Sciatic nerve (tissue), 1 donor: Measurements from ENCODE around the gene TERB2. TPM values are rescaled to one million over a fixed set of nuclear protein-coding genes. Genes with fewer than 3 reads are reported as not detected.

Experiments
- total RNA-seq: library from RNA; stranded (reverse); fragmentation: NEBNext Ultra II Directional; extraction: Animal tissue kit (Norgen Biotek cat#: 25700); gene quantifications from one replicate; pipeline ENCODE4 v1.2.1, GENCODE V29; 2021
- donor health status: DM: no; HTN: no; CAD: no.

The TERB2 gene
- total RNA-seq, 1 donor from 2014 or later = not detected

Other genes starting within 250 kb of the TERB2 start
- gene PATL2, start 245.4 kb upstream of the TERB2 start, total RNA-seq = 2.9 TPM
- gene B2M, start 245.2 kb upstream of the TERB2 start, total RNA-seq = 1,758 TPM
- 28.0 TPM for gene TRIM69, start 220.2 kb upstream of the TERB2 start, total RNA-seq
- gene SORD, start 66.5 kb downstream of the TERB2 start, total RNA-seq = 15.4 TPM
- gene DUOX2, start 157.5 kb downstream of the TERB2 start, total RNA-seq = 1.5 TPM
- gene DUOXA2, start 157.6 kb downstream of the TERB2 start, total RNA-seq = not detected
- gene DUOXA1, start 173.2 kb downstream of the TERB2 start, total RNA-seq = 5.9 TPM
- gene DUOX1, start 173.3 kb downstream of the TERB2 start, total RNA-seq = 5.9 TPM
- 15.4 TPM for gene SHF, start 231.3 kb downstream of the TERB2 start, total RNA-seq